Measurements from ENCODE around the gene MEMO1.
A peak's percentile ranks its signal among the peaks of the same experiment; 100 is the strongest.
"Not testable (repeated sequence)": the region's sequence is repeated elsewhere in the genome, so short reads cannot be mapped to it uniquely, and the experiment has no call there.

Gene MEMO1

DNA sequence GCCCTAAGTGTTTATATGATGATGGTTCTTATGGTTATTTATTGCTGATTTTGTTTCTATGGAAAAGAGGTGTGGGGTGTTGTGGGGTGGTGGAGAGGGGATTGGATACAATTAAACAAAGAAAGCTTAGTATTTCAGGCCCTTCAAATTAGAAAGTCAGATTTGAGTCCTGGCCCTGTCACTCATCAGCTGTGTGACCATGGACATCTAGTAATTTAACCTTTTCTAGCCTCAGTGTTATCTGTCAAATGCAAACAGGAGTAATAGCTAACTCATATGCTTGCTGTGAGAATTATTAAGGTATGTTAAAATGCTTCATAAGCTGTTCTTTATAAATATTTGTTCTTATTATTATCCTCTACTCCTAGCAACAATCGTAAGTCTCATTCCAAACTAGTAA is 2.1 kb upstream of the MEMO1 start:
- no peak for DNase-seq (ENCODE audit: low read depth)
- TF ChIP-seq, protein P1, sequence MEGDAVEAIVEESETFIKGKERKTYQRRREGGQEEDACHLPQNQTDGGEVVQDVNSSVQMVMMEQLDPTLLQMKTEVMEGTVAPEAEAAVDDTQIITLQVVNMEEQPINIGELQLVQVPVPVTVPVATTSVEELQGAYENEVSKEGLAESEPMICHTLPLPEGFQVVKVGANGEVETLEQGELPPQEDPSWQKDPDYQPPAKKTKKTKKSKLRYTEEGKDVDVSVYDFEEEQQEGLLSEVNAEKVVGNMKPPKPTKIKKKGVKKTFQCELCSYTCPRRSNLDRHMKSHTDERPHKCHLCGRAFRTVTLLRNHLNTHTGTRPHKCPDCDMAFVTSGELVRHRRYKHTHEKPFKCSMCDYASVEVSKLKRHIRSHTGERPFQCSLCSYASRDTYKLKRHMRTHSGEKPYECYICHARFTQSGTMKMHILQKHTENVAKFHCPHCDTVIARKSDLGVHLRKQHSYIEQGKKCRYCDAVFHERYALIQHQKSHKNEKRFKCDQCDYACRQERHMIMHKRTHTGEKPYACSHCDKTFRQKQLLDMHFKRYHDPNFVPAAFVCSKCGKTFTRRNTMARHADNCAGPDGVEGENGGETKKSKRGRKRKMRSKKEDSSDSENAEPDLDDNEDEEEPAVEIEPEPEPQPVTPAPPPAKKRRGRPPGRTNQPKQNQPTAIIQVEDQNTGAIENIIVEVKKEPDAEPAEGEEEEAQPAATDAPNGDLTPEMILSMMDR (IDR thresholded peaks at IDR 0.05; ENCODE audit: control insufficient read depth, extremely low read depth, insufficient read depth): no peak
- no peak overlapping the region for H3K4me3 ChIP-seq (ENCODE audit: low read depth, low read length)

DNA sequence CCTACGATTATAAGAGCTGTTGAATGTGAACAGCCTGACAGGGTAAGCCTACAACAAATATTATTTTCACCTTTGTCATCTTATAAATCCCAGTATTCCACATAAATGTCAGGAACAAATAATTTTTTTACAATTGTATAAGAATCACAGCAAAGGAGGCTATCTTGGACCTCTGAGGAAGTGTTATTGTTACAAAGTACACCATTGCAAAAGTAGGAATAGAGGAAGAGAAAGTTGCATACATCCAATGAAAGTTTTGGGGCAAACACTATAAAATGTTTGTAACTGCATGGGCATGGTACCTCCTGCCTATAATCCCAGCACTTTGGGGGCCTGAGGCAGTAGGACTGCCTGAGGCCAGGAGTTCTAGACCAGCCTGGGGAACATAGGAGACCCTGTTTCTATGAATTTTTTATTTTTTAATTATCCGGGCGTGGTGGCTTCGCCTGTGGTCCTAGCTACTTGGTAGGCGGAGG is 715 bp upstream of the MEMO1 start:
- peak overlapping the region; percentile 72 for H3K4me3 ChIP-seq (ENCODE audit: low read depth, low read length)
- no peak for DNase-seq (ENCODE audit: low read depth)
- TF ChIP-seq, protein P1 (IDR thresholded peaks at IDR 0.05; ENCODE audit: control insufficient read depth, extremely low read depth, insufficient read depth): no peak

DNA sequence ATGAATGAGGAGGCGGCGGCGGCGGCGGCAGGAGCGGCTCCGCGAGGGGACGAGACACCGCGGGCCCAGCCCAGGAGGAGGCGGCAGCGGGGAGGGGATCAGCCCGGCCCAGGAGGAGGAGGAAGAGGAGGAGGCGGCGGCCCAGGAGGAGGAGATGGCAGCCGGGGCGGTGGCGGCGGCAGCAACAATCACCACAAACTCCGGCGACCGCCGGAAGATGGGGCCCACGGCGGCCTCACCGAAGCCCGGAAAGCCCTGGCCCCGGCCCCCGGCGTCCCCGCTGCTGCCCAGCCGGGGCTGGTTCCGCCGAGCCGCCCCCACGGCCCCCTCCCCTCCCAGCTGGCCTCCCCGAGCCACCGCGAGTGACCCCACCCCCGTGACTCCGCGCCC is 533 bp downstream of the MEMO1 start:
- DNase-seq (ENCODE audit: low read depth): not testable (repeated sequence)
- H3K4me3 ChIP-seq (ENCODE audit: low read depth, low read length): peak overlapping the region; percentile 72

DNA sequence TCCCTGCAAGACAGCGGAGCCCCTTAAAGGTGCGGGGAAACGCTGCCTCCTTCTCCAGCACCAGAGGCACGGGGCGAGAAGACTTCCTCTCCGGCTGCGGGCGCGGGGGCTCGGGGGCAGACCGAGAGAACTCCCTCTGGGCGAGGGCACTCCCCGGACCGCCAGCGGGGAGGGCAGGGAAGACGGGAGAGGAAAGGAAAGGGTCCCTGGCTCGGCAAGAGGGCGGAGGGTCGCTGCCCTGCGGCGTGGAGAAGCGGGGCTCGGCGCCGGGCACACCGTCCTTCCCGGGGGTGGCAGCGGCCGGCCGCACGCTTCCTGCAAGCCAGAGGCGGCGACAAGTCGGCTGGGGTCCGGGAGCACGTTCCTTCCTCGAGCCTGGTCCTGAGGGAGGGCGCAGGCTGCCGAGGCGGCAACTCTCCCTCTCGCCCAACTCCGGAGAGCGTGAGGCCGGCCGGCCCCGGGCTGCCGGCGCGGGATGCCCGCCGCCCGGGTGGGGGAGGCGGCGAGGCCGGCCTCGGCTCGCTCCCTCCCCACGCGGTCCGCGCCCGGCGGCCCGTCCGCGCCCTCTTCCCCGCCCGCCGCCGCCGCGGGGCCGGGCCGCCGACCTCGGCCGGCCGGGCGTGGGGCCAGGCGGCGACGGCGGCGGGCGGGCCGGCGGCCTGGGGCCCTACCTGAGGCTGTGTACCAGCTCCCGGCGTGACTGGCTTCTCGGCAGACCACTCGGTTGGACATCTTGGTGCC is 1.1 kb downstream of the MEMO1 start:
- no peak for DNase-seq (ENCODE audit: low read depth)
- TF ChIP-seq, protein P1 (IDR thresholded peaks at IDR 0.05; ENCODE audit: control insufficient read depth, extremely low read depth, insufficient read depth): no peak
- H3K4me3 ChIP-seq (ENCODE audit: low read depth, low read length): peak overlapping the region; percentile 80

DNA sequence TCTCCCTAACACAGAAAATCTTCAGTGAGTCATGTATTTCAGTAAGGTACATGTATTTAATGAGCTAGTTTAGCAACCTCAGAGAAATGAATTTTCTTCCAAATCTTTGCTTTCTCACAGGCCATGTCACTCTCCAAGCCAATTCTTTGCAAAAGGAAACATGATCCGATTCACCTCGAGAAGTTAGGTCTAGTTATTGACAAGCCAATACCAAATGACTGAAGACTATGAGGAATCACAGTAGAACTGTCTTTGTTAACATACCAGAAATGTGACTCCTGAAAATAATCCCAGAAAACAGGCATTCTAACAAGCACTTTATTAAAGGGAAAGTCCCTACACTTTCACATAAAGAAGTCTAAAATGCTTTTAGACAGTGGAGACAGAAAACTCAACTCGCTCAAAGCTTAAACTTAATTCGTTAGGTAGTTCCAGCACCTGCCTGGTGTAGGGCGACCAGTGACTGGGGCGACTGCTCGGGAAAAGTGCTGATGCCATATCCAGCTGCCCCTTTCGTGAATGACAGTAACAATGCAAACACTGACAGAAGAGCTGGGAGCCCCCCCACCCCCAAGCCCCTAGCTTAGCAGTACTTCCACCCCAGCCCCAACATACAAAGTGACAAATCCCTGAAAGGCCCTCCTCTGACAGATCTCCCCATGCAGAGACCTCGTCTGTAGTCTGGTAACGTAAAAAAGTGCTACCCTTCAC is 1.8 kb downstream of the MEMO1 start:
- H3K4me3 ChIP-seq (ENCODE audit: low read depth, low read length): peak overlapping the region; percentile 80
- no peak for DNase-seq (ENCODE audit: low read depth)
- TF ChIP-seq, protein P1 (IDR thresholded peaks at IDR 0.05; ENCODE audit: control insufficient read depth, extremely low read depth, insufficient read depth): no peak

DNA sequence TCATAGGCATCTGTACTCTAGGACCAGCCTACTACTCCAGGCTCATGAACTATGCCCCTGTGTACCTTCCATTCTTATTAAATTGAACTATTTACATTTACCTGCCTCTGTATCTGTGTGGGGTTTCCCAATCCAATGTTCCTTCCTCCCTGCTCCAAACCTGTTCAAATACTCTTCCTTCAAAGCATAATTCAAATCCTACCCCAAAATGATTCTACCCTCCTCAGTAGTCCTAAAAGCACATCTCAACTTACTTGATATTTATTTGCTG is 3.8 kb downstream of the MEMO1 start:
- DNase-seq (ENCODE audit: low read depth): no peak
- no peak overlapping the region for H3K4me3 ChIP-seq (ENCODE audit: low read depth, low read length)
- TF ChIP-seq, protein P1 (IDR thresholded peaks at IDR 0.05; ENCODE audit: control insufficient read depth, extremely low read depth, insufficient read depth): no peak

DNA sequence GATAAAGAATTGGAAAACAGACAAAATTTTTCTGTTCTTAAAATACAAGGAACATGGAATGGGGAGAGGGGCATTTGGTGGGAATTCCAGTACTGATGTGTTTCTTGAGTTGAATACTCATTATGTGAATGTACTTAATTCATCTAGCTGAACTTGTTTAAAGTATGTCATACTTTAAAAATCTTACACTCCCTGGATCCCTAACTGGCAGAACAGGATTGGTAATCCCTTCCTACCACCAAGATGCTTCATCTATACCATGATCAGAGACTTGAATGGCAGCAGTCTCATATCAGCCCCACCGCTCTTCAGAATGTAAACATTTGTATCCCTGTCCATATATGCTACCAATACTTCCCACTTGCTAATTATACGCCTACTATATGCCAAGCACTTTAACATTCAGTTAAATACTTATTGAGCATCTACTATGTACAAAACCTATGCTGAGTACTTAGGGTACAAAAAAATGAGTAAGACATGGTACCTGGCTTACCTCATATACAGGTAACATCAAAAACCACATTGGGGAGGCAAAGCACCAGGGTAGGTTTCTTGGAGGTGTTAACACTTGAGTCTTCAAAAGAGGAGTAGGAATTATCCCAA is 5.3 kb downstream of the MEMO1 start:
- TF ChIP-seq, protein P1 (IDR thresholded peaks at IDR 0.05; ENCODE audit: control insufficient read depth, extremely low read depth, insufficient read depth): no peak
- H3K4me3 ChIP-seq (ENCODE audit: low read depth, low read length): no peak overlapping the region
- DNase-seq (ENCODE audit: low read depth): no peak

Measured in LNCaP clone FGC (cell line).